ENCODE data around the gene ZGLP1. TPM values are rescaled to one million over a fixed set of nuclear protein-coding genes. Genes with fewer than 3 reads are reported as not detected.

The ZGLP1 gene
- total and polyA plus RNA-seq, 2 of the 13 experiments (the other 11 are each of a cell fraction or from before 2014, with no cell fraction given): 2.4 to 3.0 TPM

DNA sequence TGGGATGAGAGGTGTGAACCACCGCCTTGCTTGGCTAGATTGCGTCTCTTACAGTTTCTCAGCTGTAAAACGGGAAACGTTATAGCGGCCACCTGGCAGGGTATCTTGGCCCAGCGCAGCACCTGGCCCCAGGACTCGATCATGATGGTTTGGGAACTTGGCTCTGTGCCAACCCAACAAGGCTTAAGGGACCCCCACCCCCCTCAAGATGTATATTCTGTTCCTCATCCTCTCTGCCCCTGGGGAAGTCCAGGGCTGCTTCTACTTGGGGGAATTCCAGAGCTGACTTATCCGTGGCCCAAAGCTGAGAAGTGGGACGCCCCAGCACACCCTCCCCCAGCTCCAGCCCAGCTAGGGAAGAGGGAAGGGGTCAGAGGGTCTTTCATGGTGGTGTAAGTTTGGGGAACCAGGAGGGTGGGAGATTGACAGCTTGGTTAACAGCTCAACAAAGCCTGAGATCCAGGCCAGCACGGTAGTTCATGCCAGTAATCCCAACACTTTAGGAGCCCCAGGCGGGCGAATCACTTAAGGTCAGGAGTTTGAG lies 38.0 kb downstream of the ZGLP1 start:
- Histone ChIP-seq H3K4me1 (ENCODE audit: insufficient read depth, low read length) (peaks cover 62% of the 10 kb centered on the region), H3K4me3 (replicated peaks in 1 of 3; ENCODE audit: insufficient read depth in 1 of 3, low read depth in 2 of 3, low read length in 3 of 3) (peak overlapping the region; percentile 68 to 81 (median 76)), H3K9ac (ENCODE audit: insufficient read depth, low read depth, low read length) (peak overlapping the region; percentile 79), H2AFZ (ENCODE audit: low read length) (no peak overlapping the region), H3K79me2 (ENCODE audit: insufficient read depth, low read length) (peaks cover 28% of the 10 kb centered on the region), H3K27ac (ENCODE audit: extremely low read length, insufficient read depth, low read length) (peak overlapping the region; percentile 85), H3K27me3 (ENCODE audit: control insufficient read depth in 1 of 2, insufficient read depth in 2 of 2, low read length in 2 of 2) (no peaks in the 10 kb centered on the region), H3K36me3 (replicated peaks in 1 of 2; ENCODE audit: control insufficient read depth in 1 of 2, insufficient read depth in 2 of 2, low read length in 2 of 2) (peaks cover 5 to 15% of the 10 kb centered on the region in 2 experiments; a peak in 3 of 5 replicates), H3K4me2 (ENCODE audit: low read depth, low read length) (peak overlapping the region; percentile 87), H3K9me3 (ENCODE audit: low read length) (no peaks in the 10 kb centered on the region), H4K20me1 (ENCODE audit: insufficient read depth, low read length) (no peaks in the 10 kb centered on the region)
- intact Hi-C loops (cut with micrococcal nuclease; ENCODE audit: unreplicated experiment): loop anchor here (2.0 kb wide), 1 partner anchor 15 kb away; the partner anchor contains the start of gene ICAM4
- in situ Hi-C loops (cut with HindIII; ENCODE audit: extremely low pct_ligation_motif_present, low pct_unique_long_range_greater_than_20kb): loop anchor here (5.0 kb wide), 1 partner anchor 121 kb away; no protein-coding TSS in a partner anchor
- ChIA-PET CTCF (ENCODE audit: low intra/inter-chr PET ratio, low total read pairs) (interaction anchor here (3.6 kb wide), 1 partner anchor 118 kb away, joined by 47 read pairs; no protein-coding TSS in a partner anchor), POLR2A (interaction anchor here (0.6 to 6.5 kb wide), 22 partner anchors 8 to 234 kb away, joined by 3 to 149 read pairs (median 4); partner anchors contain the start of genes CDC37, ICAM4, ICAM5 and RAVER1)
- FAIRE-seq: no peak
- no peak for DNase-seq (ENCODE audit: low spot score)
- 34% methylated on average over 8 of the region's 12 CpGs for WGBS (ENCODE audit: low lambda C conversion rate)
- BruUV-seq (replicated peaks): TSS peak; percentile 90
- ATAC-seq: peak; percentile 3; the same call in 1 of the 3 replicates
- TF ChIP-seq ZBTB38 (CRISPR knock-in tag; IDR thresholded peaks at IDR 0.05) (no peak; the same call in 1 of the 2 replicates), ZNF432 (CRISPR knock-in tag; IDR thresholded peaks at IDR 0.05; ENCODE audit: borderline replicate concordance) (no peak), LCORL (IDR thresholded peaks at IDR 0.05) (peak; percentile 85; the same call in 1 of the 2 replicates), LCORL (CRISPR knock-in tag; IDR thresholded peaks at IDR 0.05) (no peak), SPEN (CRISPR knock-in tag; IDR thresholded peaks at IDR 0.05; ENCODE audit: low read depth) (0 out of 2 replicates have a peak, but pooled peaks have one; percentile 27), ZNF333 (CRISPR knock-in tag; IDR thresholded peaks at IDR 0.05; ENCODE audit: borderline replicate concordance) (no peak), PRMT3 (CRISPR knock-in tag; IDR thresholded peaks at IDR 0.05; ENCODE audit: borderline replicate concordance, low read depth) (0 out of 2 replicates have a peak, but pooled peaks have one; percentile 8)
- TF ChIP-seq, protein P1, sequence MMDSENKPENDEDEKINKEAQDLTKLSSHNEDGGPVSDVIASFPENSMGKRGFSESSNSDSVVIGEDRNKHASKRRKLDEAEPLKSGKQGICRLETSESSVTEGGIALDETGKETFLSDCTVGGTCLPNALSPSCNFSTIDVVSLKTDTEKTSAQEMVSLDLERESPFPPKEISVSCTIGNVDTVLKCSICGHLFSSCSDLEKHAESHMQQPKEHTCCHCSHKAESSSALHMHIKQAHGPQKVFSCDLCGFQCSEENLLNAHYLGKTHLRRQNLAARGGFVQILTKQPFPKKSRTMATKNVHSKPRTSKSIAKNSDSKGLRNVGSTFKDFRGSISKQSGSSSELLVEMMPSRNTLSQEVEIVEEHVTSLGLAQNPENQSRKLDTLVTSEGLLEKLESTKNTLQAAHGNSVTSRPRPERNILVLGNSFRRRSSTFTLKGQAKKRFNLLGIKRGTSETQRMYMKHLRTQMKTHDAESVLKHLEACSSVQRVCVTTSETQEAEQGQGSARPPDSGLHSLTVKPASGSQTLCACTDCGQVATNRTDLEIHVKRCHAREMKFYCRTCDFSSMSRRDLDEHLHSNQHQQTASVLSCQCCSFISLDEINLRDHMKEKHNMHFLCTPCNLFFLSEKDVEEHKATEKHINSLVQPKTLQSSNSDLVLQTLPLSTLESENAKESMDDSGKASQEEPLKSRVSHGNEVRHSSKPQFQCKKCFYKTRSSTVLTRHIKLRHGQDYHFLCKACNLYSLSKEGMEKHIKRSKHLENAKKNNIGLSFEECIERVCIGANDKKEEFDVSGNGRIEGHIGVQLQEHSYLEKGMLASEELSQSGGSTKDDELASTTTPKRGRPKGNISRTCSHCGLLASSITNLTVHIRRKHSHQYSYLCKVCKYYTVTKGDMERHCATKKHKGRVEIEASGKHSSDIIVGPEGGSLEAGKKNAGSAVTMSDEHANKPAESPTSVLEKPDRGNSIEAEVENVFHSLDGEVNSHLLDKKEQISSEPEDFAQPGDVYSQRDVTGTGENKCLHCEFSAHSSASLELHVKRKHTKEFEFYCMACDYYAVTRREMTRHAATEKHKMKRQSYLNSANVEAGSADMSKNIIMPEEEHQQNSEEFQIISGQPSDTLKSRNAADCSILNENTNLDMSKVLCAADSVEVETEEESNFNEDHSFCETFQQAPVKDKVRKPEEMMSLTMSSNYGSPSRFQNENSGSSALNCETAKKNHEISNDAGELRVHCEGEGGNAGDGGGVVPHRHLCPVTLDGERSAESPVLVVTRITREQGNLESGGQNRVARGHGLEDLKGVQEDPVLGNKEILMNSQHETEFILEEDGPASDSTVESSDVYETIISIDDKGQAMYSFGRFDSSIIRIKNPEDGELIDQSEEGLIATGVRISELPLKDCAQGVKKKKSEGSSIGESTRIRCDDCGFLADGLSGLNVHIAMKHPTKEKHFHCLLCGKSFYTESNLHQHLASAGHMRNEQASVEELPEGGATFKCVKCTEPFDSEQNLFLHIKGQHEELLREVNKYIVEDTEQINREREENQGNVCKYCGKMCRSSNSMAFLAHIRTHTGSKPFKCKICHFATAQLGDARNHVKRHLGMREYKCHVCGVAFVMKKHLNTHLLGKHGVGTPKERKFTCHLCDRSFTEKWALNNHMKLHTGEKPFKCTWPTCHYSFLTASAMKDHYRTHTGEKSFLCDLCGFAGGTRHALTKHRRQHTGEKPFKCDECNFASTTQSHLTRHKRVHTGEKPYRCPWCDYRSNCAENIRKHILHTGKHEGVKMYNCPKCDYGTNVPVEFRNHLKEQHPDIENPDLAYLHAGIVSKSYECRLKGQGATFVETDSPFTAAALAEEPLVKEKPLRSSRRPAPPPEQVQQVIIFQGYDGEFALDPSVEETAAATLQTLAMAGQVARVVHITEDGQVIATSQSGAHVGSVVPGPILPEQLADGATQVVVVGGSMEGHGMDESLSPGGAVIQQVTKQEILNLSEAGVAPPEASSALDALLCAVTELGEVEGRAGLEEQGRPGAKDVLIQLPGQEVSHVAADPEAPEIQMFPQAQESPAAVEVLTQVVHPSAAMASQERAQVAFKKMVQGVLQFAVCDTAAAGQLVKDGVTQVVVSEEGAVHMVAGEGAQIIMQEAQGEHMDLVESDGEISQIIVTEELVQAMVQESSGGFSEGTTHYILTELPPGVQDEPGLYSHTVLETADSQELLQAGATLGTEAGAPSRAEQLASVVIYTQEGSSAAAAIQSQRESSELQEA (CRISPR knock-in tag; IDR thresholded peaks at IDR 0.05; ENCODE audit: not compliant biosample characterization): peak; percentile 12

Data from HepG2 (cell line).